ENCODE data around the gene DLG1. TPM values are rescaled to one million over a fixed set of nuclear protein-coding genes. Genes with fewer than 3 reads are reported as not detected.

The DLG1 gene
- 48.9 and 78.7 TPM in 2 replicates for total RNA-seq (2014; rRNA removed; shearing (Covaris generic))
- total RNA-seq (2022): 95.1 and 95.6 TPM in 2 replicates
- Bru-seq, nascent RNA: percentile 93 among the genes with signal in this experiment
- percentile 83 among the genes with signal in this experiment for BruChase-seq, experiment 1, labeled RNA remaining after a 6-hour chase
- percentile 84 among the genes with signal in this experiment for BruChase-seq, experiment 2, labeled RNA remaining after a 2-hour chase
- long read RNA-seq, full-length matches to known transcripts: 4 of 73 reads
- long read RNA-seq, partial matches to known transcripts: 12 of 73 reads
- long read RNA-seq, other reads (novel, unspliced or antisense): 57 of 73 reads

DNA sequence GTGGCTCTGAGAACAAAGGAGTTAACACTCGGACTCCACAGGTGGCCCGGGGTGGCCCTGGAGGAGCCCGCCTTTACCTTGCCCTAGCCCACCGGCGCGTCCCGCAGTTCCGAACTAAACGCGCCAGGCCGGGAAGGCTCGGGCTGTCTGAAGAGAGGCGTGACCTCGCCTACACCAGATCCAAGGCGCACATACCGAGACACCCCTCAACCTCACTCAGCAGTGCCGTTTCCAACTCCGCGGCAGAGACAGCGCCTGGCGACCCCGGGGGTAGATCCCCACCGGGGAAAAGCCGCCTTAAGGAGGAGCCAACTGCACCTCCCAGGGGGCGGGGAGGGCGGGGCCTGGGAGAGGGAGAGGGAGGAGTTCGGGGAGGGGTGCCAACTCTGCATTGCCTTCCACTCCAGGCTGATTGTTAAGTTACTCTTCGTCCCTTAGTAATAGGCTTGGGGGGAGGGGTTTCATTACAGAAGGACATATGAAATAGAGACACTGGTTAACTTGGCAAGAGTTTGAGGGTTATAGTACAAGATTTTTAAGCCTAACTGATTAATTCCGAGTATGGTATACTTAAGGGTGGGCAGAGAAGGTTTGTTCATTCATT lies at the start of gene DLG1:
TSS of gene DLG1 (minus strand) at position 272 of the 604 bp plus-strand sequence. CDS start 1,408 bp downstream, outside the sequence.
- Histone ChIP-seq H3K9me3 (ENCODE audit: low read length) (no peaks in the 10 kb centered on the region), H2AFZ (ENCODE audit: low read length) (peak within 1 kb of the TSS; percentile 90), H3K36me3 (ENCODE audit: insufficient read depth, low read length) (peaks cover 27% of the 10 kb centered on the region), H3K79me2 (ENCODE audit: insufficient read depth, low read depth, low read length) (peaks cover 39% of the 10 kb centered on the region; the same call in 1 of the 2 replicates), H4K20me1 (ENCODE audit: insufficient read depth, low read length) (peaks cover 12% of the 10 kb centered on the region; the same call in 1 of the 2 replicates), H3K4me1 (ENCODE audit: insufficient read depth, low read length, poor library complexity, severe bottlenecking) (peaks cover 32% of the 10 kb centered on the region), H3K4me3 (ENCODE audit: low read depth, low read length, poor library complexity, severe bottlenecking) (peak within 1 kb of the TSS; percentile 81), H3K27ac (ENCODE audit: low read depth, low read length, poor library complexity, severe bottlenecking) (peak within 1 kb of the TSS; percentile 84), H3K9me2 (ENCODE audit: insufficient read depth, low read length) (no peaks in the 10 kb centered on the region), H3K4me2 (ENCODE audit: low read length) (peak within 1 kb of the TSS; percentile 84)
- TF ChIP-seq, protein P1, sequence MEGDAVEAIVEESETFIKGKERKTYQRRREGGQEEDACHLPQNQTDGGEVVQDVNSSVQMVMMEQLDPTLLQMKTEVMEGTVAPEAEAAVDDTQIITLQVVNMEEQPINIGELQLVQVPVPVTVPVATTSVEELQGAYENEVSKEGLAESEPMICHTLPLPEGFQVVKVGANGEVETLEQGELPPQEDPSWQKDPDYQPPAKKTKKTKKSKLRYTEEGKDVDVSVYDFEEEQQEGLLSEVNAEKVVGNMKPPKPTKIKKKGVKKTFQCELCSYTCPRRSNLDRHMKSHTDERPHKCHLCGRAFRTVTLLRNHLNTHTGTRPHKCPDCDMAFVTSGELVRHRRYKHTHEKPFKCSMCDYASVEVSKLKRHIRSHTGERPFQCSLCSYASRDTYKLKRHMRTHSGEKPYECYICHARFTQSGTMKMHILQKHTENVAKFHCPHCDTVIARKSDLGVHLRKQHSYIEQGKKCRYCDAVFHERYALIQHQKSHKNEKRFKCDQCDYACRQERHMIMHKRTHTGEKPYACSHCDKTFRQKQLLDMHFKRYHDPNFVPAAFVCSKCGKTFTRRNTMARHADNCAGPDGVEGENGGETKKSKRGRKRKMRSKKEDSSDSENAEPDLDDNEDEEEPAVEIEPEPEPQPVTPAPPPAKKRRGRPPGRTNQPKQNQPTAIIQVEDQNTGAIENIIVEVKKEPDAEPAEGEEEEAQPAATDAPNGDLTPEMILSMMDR (conservative IDR thresholded peaks at IDR 0.05; ENCODE audit: low read length): no peak
- TF ChIP-seq EZH2phosphoT487 (IDR thresholded peaks at IDR 0.05; ENCODE audit: borderline replicate concordance, low read depth, low read length): no peak
- no TSS peak for BruUV-seq (replicated peaks)
- ChIA-PET POLR2A (interaction anchor here (0.6 to 1.1 kb wide), 6 partner anchors 10 to 432 kb away, joined by 3 to 5 read pairs (median 4); no protein-coding TSS in a partner anchor), CTCF (ENCODE audit: unreplicated experiment) (no interaction called here)
- intact Hi-C loops (cut with micrococcal nuclease; ENCODE audit: unreplicated experiment): loop anchor here (10.0 kb wide), 1 partner anchor 664 kb away; the partner anchor contains the start of gene NRROS
- peak; percentile 92 for DNase-seq (ENCODE audit: low spot score)

DNA sequence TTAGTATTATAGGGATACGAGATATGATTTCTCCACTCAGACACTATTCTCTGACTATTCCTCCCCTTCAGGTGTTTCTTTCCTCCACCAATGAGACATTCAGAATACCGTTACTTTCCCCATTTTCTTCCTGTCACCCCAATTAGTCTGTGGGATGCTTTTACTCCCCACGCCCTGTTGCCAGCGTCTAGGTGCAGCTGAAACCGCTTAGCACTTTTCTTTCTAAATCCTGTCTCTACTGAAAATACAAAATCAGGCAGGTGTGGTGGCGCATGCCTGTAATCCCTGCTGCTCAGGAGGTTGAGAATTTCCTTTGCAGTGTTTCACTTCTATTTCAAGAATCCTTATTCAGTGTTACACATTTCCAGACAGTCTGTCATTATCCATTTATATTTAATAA lies 49.6 kb upstream of the DLG1 start:
- DNase-seq (ENCODE audit: low spot score): no peak
- Histone ChIP-seq H3K4me3 (ENCODE audit: low read depth, low read length, poor library complexity, severe bottlenecking) (no peak overlapping the region), H4K20me1 (ENCODE audit: insufficient read depth, low read length) (no peaks in the 10 kb centered on the region), H3K79me2 (ENCODE audit: insufficient read depth, low read depth, low read length) (no peaks in the 10 kb centered on the region), H3K9me2 (ENCODE audit: insufficient read depth, low read length) (no peaks in the 10 kb centered on the region), H3K27ac (ENCODE audit: low read depth, low read length, poor library complexity, severe bottlenecking) (no peak overlapping the region), H3K4me2 (ENCODE audit: low read length) (no peak overlapping the region), H3K4me1 (ENCODE audit: insufficient read depth, low read length, poor library complexity, severe bottlenecking) (no peaks in the 10 kb centered on the region), H2AFZ (ENCODE audit: low read length) (no peak overlapping the region), H3K9me3 (ENCODE audit: low read length) (no peaks in the 10 kb centered on the region), H3K36me3 (ENCODE audit: insufficient read depth, low read length) (no peaks in the 10 kb centered on the region)
- TF ChIP-seq, protein P1 (conservative IDR thresholded peaks at IDR 0.05; ENCODE audit: low read length): no peak
- TF ChIP-seq EZH2phosphoT487 (IDR thresholded peaks at IDR 0.05; ENCODE audit: borderline replicate concordance, low read depth, low read length): no peak
- ChIA-PET CTCF (ENCODE audit: unreplicated experiment) (no interaction called here), POLR2A (no interaction called here)
- no TSS peak for BruUV-seq (replicated peaks)
- intact Hi-C loops (cut with micrococcal nuclease; ENCODE audit: unreplicated experiment): no loop called here
